Gastrocnemius medialis (tissue), 4 donors: Measurements from ENCODE around the gene NAPEPLD.

Experiments
- POLR2A ChIP-seq, 2 donors: fragments of 450-650 bp; IDR thresholded peaks; one replicate each; pipeline ENCODE4 v1.6.1; 2017; ENCODE audit warnings: antibody characterized with exemption in 2 of 2, mild to moderate bottlenecking in 2 of 2, moderate library complexity in 2 of 2
- TF ChIP-seq, protein P1 (sequence below), 5 experiments: fragments of 450-650 bp in 3 of 5; fragments of 200-600 bp in 2 of 5; sonication (generic) in 2 of 5; IDR thresholded peaks in 4 of 5; conservative IDR thresholded peaks in 1 of 5; 1 replicate in 4 of 5; 2 replicates in 1 of 5; pipeline ENCODE4 v1.5.1; 2016 to 2019; ENCODE audit warnings: antibody characterized with exemption in 5 of 5, mild to moderate bottlenecking in 3 of 5, moderate library complexity in 3 of 5

DNA sequence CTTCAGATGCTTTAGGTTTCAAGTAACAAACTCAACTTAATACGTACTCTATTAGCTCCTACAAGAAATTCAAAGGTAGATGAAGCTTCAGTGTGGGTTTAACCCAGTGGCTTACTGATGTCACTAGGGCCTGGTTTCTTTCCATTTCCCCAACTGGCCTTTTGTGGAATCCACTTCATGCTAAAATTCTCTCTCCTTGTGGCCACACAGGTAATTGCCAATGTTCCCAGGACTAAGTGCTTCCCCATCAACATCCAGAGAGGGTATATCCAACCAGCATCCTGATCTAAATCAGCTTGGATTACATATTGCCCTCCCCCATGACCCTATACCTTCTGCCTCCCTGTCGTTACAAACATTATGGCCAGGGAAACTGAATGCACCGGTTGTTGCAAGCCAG is 85.0 kb downstream of the NAPEPLD start:
- TF ChIP-seq, protein P1, sequence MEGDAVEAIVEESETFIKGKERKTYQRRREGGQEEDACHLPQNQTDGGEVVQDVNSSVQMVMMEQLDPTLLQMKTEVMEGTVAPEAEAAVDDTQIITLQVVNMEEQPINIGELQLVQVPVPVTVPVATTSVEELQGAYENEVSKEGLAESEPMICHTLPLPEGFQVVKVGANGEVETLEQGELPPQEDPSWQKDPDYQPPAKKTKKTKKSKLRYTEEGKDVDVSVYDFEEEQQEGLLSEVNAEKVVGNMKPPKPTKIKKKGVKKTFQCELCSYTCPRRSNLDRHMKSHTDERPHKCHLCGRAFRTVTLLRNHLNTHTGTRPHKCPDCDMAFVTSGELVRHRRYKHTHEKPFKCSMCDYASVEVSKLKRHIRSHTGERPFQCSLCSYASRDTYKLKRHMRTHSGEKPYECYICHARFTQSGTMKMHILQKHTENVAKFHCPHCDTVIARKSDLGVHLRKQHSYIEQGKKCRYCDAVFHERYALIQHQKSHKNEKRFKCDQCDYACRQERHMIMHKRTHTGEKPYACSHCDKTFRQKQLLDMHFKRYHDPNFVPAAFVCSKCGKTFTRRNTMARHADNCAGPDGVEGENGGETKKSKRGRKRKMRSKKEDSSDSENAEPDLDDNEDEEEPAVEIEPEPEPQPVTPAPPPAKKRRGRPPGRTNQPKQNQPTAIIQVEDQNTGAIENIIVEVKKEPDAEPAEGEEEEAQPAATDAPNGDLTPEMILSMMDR (IDR thresholded peaks at IDR 0.05 in 4 of 5, conservative IDR thresholded peaks at IDR 0.05 in 1 of 5): no peak
- no peak for TF ChIP-seq POLR2A (IDR thresholded peaks at IDR 0.05)
